Transverse colon (tissue), 4 donors: ENCODE data around the gene DNAI2.

ENCODE experiments used
- CTCF ChIP-seq, 5 experiments: fragments of 200-600 bp in 3 of 5; fragments of 450-650 bp in 2 of 5; sonication (generic) in 3 of 5; IDR thresholded peaks; 1 replicate in 2 of 5; 2 replicates in 3 of 5; pipeline ENCODE4 v1.5.1; 2016 to 2017; ENCODE audit warnings: antibody characterized with exemption in 5 of 5, inconsistent platforms in 3 of 5, mild to moderate bottlenecking in 2 of 5, moderate library complexity in 1 of 5
- EP300 ChIP-seq: sonication (generic); formaldehyde crosslinking; IDR thresholded peaks from one replicate; pipeline ENCODE4 v1.6.1; 2017; ENCODE audit warnings: antibody characterized with exemption, low read depth
- POLR2A ChIP-seq: fragments of 450-650 bp; IDR thresholded peaks from one replicate; pipeline ENCODE4 v1.6.1; 2016; ENCODE audit warnings: antibody characterized with exemption, mild to moderate bottlenecking, moderate library complexity
- POLR2AphosphoS5 ChIP-seq, 3 donors: sonication (generic); formaldehyde crosslinking; IDR thresholded peaks; one replicate each; pipeline ENCODE4 v1.6.1; 2016; ENCODE audit warnings: antibody characterized with exemption in 3 of 3

- TF ChIP-seq CTCF (IDR thresholded peaks at IDR 0.05) (no peak), POLR2AphosphoS5 (IDR thresholded peaks at IDR 0.05) (no peak), POLR2A (no peak), EP300 (no peak)
Measured at GRCh38 chr17:74360899-74361229, 86.8 kb downstream of the DNAI2 start.
